ENCODE results near the gene TMEM151B. TPM values are rescaled to one million over a fixed set of nuclear protein-coding genes. Genes with fewer than 3 reads are reported as not detected.

The TMEM151B gene
- total RNA-seq, 1 donor from 2014 or later = not detected

DNA sequence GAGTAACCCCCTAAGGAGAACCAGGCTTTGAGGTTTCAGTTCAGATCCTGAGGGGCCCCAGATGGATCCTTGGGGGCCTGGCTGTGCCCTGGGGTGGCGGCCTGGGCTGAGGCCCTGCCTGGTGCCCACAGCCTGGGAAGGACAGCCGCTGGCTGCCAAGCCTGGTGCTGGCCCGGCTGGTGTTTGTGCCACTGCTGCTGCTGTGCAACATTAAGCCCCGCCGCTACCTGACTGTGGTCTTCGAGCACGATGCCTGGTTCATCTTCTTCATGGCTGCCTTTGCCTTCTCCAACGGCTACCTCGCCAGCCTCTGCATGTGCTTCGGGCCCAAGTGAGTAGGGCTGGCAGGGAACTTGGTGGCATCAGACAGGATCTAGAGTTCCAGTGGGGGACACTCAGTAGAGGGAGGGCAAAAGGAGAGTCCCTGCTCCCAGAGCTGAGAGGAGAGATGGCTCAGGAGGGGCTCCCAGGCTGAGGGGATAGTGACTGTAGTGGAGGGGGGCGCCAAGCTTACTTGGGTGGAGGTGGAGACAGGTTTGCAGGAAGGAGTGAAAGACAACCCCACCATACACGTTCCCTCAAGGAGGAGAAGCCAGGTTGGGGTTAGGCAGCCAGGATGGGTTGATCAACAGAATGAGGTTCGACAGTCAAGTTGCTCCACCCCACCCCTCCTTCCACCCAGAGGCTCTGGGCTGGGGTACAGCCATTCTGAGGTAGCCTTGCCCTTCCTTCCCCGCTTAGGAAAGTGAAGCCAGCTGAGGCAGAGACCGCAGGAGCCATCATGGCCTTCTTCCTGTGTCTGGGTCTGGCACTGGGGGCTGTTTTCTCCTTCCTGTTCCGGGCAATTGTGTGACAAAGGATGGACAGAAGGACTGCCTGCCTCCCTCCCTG is 37.3 kb upstream of the TMEM151B start:
- intact Hi-C loops (cut with micrococcal nuclease) = no loop called here

DNA sequence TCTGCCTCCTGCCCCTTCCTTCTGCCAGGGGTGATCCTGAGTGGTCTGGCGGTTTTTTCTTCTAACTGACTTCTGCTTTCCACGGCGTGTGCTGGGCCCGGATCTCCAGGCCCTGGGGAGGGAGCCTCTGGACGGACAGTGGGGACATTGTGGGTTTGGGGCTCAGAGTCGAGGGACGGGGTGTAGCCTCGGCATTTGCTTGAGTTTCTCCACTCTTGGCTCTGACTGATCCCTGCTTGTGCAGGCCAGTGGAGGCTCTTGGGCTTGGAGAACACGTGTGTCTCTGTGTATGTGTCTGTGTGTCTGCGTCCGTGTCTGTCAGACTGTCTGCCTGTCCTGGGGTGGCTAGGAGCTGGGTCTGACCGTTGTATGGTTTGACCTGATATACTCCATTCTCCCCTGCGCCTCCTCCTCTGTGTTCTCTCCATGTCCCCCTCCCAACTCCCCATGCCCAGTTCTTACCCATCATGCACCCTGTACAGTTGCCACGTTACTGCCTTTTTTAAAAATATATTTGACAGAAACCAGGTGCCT is 36.6 kb upstream of the TMEM151B start:
- H3K27me3 Mint-ChIP-seq = no peaks in the 10 kb centered on the region
- ChIA-PET CTCF (interaction anchor here (1.1 to 5.1 kb wide), 5 partner anchors 12 to 65 kb away, joined by 3 to 31 read pairs (median 5); partner anchors contain the start of gene HSP90AB1), POLR2A (interaction anchor here (1.7 kb wide), 1 partner anchor 13 kb away, joined by 8 read pairs; the partner anchor contains the start of gene HSP90AB1)
- DNase-seq (no peak), ATAC-seq (ENCODE audit: low read depth) (no peak)
- TF ChIP-seq, protein P1, sequence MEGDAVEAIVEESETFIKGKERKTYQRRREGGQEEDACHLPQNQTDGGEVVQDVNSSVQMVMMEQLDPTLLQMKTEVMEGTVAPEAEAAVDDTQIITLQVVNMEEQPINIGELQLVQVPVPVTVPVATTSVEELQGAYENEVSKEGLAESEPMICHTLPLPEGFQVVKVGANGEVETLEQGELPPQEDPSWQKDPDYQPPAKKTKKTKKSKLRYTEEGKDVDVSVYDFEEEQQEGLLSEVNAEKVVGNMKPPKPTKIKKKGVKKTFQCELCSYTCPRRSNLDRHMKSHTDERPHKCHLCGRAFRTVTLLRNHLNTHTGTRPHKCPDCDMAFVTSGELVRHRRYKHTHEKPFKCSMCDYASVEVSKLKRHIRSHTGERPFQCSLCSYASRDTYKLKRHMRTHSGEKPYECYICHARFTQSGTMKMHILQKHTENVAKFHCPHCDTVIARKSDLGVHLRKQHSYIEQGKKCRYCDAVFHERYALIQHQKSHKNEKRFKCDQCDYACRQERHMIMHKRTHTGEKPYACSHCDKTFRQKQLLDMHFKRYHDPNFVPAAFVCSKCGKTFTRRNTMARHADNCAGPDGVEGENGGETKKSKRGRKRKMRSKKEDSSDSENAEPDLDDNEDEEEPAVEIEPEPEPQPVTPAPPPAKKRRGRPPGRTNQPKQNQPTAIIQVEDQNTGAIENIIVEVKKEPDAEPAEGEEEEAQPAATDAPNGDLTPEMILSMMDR (IDR thresholded peaks at IDR 0.05) = no peak
- H3K9me3 Mint-ChIP-seq = no peaks in the 10 kb centered on the region
- no peak overlapping the region for H3K4me3 Mint-ChIP-seq
- H3K36me3 Mint-ChIP-seq (ENCODE audit: low read depth) = peaks cover 2% of the 10 kb centered on the region
- peaks cover 16% of the 10 kb centered on the region for H3K4me1 Mint-ChIP-seq
- intact Hi-C loops (cut with micrococcal nuclease) = no loop called here
- no peak overlapping the region for H3K27ac Mint-ChIP-seq

More for the DNA sequence above, 37.3 kb upstream of the TMEM151B start:
- peaks cover 10% of the 10 kb centered on the region for H3K4me1 Mint-ChIP-seq
- ChIA-PET POLR2A (interaction anchor here (0.6 kb wide), 2 partner anchors 709 to 1233 kb away, joined by 5 to 13 read pairs; no protein-coding TSS in a partner anchor), CTCF (interaction anchor here (1.1 to 1.5 kb wide), 2 partner anchors 13 to 64 kb away, joined by 3 to 5 read pairs; no protein-coding TSS in a partner anchor)
- TF ChIP-seq, protein P1 (IDR thresholded peaks at IDR 0.05) = no peak
- DNase-seq (no peak), ATAC-seq (ENCODE audit: low read depth) (no peak)
- H3K36me3 Mint-ChIP-seq (ENCODE audit: low read depth) = peaks cover 2% of the 10 kb centered on the region
- H3K27ac Mint-ChIP-seq = no peak overlapping the region
- H3K27me3 Mint-ChIP-seq = no peaks in the 10 kb centered on the region
- no peaks in the 10 kb centered on the region for H3K9me3 Mint-ChIP-seq
- no peak overlapping the region for H3K4me3 Mint-ChIP-seq

DNA sequence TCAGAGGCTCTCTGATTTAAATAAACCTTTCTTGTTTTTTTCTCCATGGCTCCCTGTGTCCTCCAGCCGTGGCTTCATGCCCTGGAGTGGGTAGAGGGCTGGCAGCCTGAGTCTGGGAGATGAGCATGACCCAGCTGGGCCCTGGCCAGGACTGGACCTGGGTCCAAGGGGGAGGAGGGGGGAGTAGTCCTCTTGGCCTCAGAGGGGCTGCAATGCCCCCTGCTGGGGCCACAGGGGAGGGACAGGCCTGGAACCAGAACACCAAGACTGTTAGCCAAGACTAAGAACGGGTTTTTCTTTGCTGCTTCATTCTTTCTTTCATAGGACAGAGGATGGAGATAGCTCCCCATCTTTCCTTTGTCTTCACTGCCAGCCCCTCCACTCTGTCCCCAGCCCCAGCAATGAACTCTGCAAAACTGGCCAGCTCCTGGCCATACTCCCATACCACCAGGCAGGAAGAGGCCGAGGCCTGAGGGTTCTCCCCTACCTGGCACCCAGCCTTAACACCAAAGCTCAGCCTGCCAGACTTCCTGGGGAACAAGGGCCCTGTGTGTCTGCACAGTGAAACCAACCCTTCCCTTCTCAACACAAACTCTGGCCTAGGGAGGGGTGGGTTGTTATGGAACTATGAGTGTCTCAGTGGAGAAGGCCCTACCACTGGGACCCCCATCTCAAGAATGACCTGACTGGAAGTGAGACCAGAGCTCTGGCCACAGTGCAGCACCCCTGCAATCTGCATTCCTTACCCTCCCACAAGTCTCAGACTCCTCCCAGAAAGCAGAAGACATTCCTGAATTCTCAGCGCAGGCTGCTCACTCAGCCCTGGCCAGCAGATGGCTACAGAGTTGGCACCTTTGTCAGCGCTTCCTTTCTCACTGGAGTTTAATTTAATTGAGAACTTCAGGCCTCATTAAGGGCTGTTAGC is 35.9 kb upstream of the TMEM151B start:
- Mint-ChIP-seq H3K4me3 (no peak overlapping the region), H3K27me3 (no peaks in the 10 kb centered on the region), H3K4me1 (peaks cover 17% of the 10 kb centered on the region), H3K36me3 (ENCODE audit: low read depth) (peaks cover 2% of the 10 kb centered on the region), H3K27ac (no peak overlapping the region), H3K9me3 (no peaks in the 10 kb centered on the region)
- no peak for ATAC-seq (ENCODE audit: low read depth)
- CTCF ChIA-PET = interaction anchor here (1.3 to 5.1 kb wide), 5 partner anchors 12 to 65 kb away, joined by 5 to 31 read pairs (median 5); partner anchors contain the start of genes HSP90AB1 and SLC35B2
- DNase-seq = no peak
- intact Hi-C loops (cut with micrococcal nuclease) = no loop called here
- TF ChIP-seq, protein P1 (IDR thresholded peaks at IDR 0.05) = no peak
- POLR2A ChIA-PET = interaction anchor here (1.0 to 1.7 kb wide), 3 partner anchors 10 to 13 kb away, joined by 3 to 8 read pairs (median 4); partner anchors contain the start of gene HSP90AB1

DNA sequence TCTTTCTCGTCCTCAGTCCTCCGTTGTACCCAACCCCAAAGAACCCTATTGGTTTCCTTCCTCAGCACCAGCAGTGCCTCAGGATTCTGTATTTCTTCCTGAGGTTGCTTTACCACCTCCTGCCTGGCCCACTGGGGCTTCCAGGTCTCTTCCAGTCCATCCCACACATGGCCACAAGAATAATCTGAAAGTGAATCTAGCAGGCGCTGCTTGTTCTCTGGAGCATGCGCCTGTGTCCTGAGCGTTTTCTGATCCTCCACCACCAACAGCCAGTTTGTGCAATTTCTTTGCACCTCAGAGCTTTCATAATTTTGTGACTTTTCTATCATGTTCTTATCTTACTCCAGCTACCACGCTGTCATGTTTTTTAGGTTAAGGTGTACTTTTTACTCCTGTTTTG is 35.0 kb upstream of the TMEM151B start:
- ChIA-PET CTCF (interaction anchor here (1.3 to 5.1 kb wide), 7 partner anchors 9 to 63 kb away, joined by 4 to 31 read pairs (median 5); partner anchors contain the start of genes HSP90AB1 and SLC35B2), POLR2A (interaction anchor here (0.6 to 1.7 kb wide), 4 partner anchors 9 to 73 kb away, joined by 3 to 8 read pairs (median 4); partner anchors contain the start of gene HSP90AB1)
- peaks cover 2% of the 10 kb centered on the region for H3K36me3 Mint-ChIP-seq (ENCODE audit: low read depth)
- no peaks in the 10 kb centered on the region for H3K9me3 Mint-ChIP-seq
- no peak overlapping the region for H3K4me3 Mint-ChIP-seq
- intact Hi-C loops (cut with micrococcal nuclease) = no loop called here
- no peak overlapping the region for H3K27ac Mint-ChIP-seq
- peaks cover 17% of the 10 kb centered on the region for H3K4me1 Mint-ChIP-seq
- DNase-seq (no peak), ATAC-seq (ENCODE audit: low read depth) (no peak)
- H3K27me3 Mint-ChIP-seq = no peaks in the 10 kb centered on the region
- TF ChIP-seq, protein P1 (IDR thresholded peaks at IDR 0.05) = no peak
